H1 (cell line): ENCODE measurements around the gene OR9G4. TPM values are rescaled to one million over a fixed set of nuclear protein-coding genes. Genes with fewer than 3 reads are reported as not detected.
A peak's percentile ranks its signal among the peaks of the same experiment; 100 is the strongest.

ENCODE experiments used
- CTCF ChIA-PET: fragments of 300-600 bp; sonication (Branson Sonifier 250); formaldehyde crosslinking; loops from one replicate; lab custom pipeline; 2021; ENCODE audit not compliant: partially characterized antibody; lab: Charles Lee
- POLR2A ChIA-PET: fragments of 300-600 bp; sonication (Branson Sonifier 250); formaldehyde crosslinking; loops from one replicate; lab custom pipeline; 2021; ENCODE audit warnings: inconsistent platforms; ENCODE audit not compliant: partially characterized antibody; lab: Charles Lee
- DNase-seq, 2 experiments: peaks; one replicate each; pipeline versions ENCODE4 v3.0.0 to v3.0.0-alpha.2; 2010 to 2022; ENCODE audit warnings: low spot score in 2 of 2, low read depth in 1 of 2, mixed read lengths in 1 of 2
- FAIRE-seq: peaks from 2 replicates; lab custom pipeline; 2011; peaks lifted over from hg19 to GRCh38; lab: Jason Lieb, UNC
- H2AFZ ChIP-seq: 2 replicates; pipeline ENCODE4 v1.8.1; 2012; ENCODE audit warnings: low read length, inconsistent platforms
- H2AK5ac ChIP-seq: 2 replicates; pipeline ENCODE4 v1.6.1; 2013; ENCODE audit warnings: low read depth, low read length
- H2BK120ac ChIP-seq: replicated peaks from 2 replicates; pipeline ENCODE3; 2013; ENCODE audit warnings: low read depth, low read length, inconsistent platforms
- H2BK12ac ChIP-seq: 2 replicates; pipeline ENCODE4 v1.6.1; 2013; ENCODE audit warnings: low read depth, low read length
- H2BK15ac ChIP-seq: 2 replicates; pipeline ENCODE4 v1.6.1; 2013; ENCODE audit warnings: low read length
- H2BK20ac ChIP-seq: 2 replicates; pipeline ENCODE4 v1.6.1; 2013; ENCODE audit warnings: low read length
- H2BK5ac ChIP-seq: 2 replicates; pipeline ENCODE4 v1.6.1; 2013; ENCODE audit warnings: low read depth, low read length
- H3K14ac ChIP-seq: 2 replicates; pipeline ENCODE4 v1.6.1; 2013; ENCODE audit warnings: inconsistent platforms; ENCODE audit not compliant: insufficient read length
- H3K18ac ChIP-seq: 2 replicates; pipeline ENCODE4 v1.6.1; 2013; ENCODE audit warnings: low read length; ENCODE audit errors: extremely low read depth
- H3K23ac ChIP-seq: 2 replicates; pipeline ENCODE4 v1.6.1; 2013; ENCODE audit warnings: inconsistent platforms; ENCODE audit not compliant: insufficient read length
- H3K23me2 ChIP-seq: 2 replicates; pipeline ENCODE4 v1.6.1; 2013; ENCODE audit warnings: low read depth, low read length
- H3K27ac ChIP-seq: 2 replicates; pipeline ENCODE4 v1.6.1; 2011; ENCODE audit warnings: low read depth, low read length, inconsistent platforms
- H3K27me3 ChIP-seq, 4 experiments: replicated peaks in 1 of 4; 1 replicate in 1 of 4; 2 replicates in 3 of 4; pipeline versions ENCODE4 v1.6.1 to v1.8.1; 2011 to 2013; ENCODE audit warnings: low read length in 3 of 4, mild to moderate bottlenecking in 3 of 4, inconsistent platforms in 2 of 4, mixed read lengths in 2 of 4, moderate library complexity in 1 of 4; ENCODE audit not compliant: control insufficient read depth in 3 of 4, insufficient read depth in 3 of 4; ENCODE audit errors: extremely low read depth in 1 of 4
- H3K36me3 ChIP-seq, 4 experiments: 2 replicates each; pipeline versions ENCODE4 v1.6.1 to v1.8.1; 2011 to 2013; ENCODE audit warnings: mild to moderate bottlenecking in 4 of 4, low read length in 3 of 4, moderate library complexity in 2 of 4, control low read depth in 1 of 4, inconsistent platforms in 1 of 4; ENCODE audit not compliant: insufficient read depth in 4 of 4, control insufficient read depth in 2 of 4
- H3K4ac ChIP-seq: replicated peaks from 2 replicates; pipeline ENCODE3; 2013; ENCODE audit warnings: low read length, low read depth, mixed read lengths, inconsistent platforms; ENCODE audit not compliant: insufficient read length
- H3K4me1 ChIP-seq, 4 experiments: replicated peaks in 1 of 4; 1 replicate in 1 of 4; 2 replicates in 3 of 4; pipeline versions ENCODE4 v1.6.1 to v1.8.1; 2011 to 2013; ENCODE audit warnings: low read length in 3 of 4, inconsistent platforms in 2 of 4, mixed read lengths in 1 of 4; ENCODE audit not compliant: insufficient read depth in 4 of 4, control insufficient read depth in 3 of 4
- H3K4me2 ChIP-seq, 2 experiments: 2 replicates each; pipeline versions ENCODE4 v1.6.1 to v1.8.1; 2011 to 2013; ENCODE audit warnings: low read depth in 2 of 2, low read length in 2 of 2, control low read depth in 1 of 2, inconsistent platforms in 1 of 2, mild to moderate bottlenecking in 1 of 2; ENCODE audit not compliant: insufficient read depth in 1 of 2
- H3K4me3 ChIP-seq, 4 experiments: fragments of 200-600, 300-600 bp in 1 of 4; sonication (generic), shearing (Covaris generic), sonication (Bioruptor Twin) in 1 of 4; 2 replicates each; pipeline versions ENCODE4 v1.5.1 to v1.8.1; 2011 to 2016; ENCODE audit warnings: low read length in 4 of 4, low read depth in 3 of 4, control low read depth in 2 of 4, inconsistent platforms in 2 of 4, mild to moderate bottlenecking in 2 of 4, mixed read lengths in 1 of 4, moderate library complexity in 1 of 4; ENCODE audit not compliant: insufficient read depth in 2 of 4; ENCODE audit errors: extremely low read depth in 1 of 4
- H3K56ac ChIP-seq: replicated peaks from 2 replicates; pipeline ENCODE3; 2013; ENCODE audit warnings: low read depth, mild to moderate bottlenecking, mixed read lengths, low read length, inconsistent platforms; ENCODE audit not compliant: insufficient read length
- H3K79me1 ChIP-seq: 2 replicates; pipeline ENCODE4 v1.6.1; 2013; ENCODE audit warnings: low read depth, low read length, control low read depth
- H3K79me2 ChIP-seq, 2 experiments: 2 replicates each; pipeline versions ENCODE4 v1.6.1 to v1.8.1; 2012 to 2013; ENCODE audit warnings: low read length in 2 of 2, mild to moderate bottlenecking in 2 of 2, inconsistent platforms in 1 of 2; ENCODE audit not compliant: insufficient read depth in 2 of 2, control insufficient read depth in 1 of 2
- H3K9ac ChIP-seq, 4 experiments: replicated peaks in 1 of 4; 1 replicate in 1 of 4; 2 replicates in 3 of 4; pipeline versions ENCODE4 v1.6.1 to v1.8.1; 2011 to 2013; ENCODE audit warnings: low read depth in 3 of 4, low read length in 3 of 4, control low read depth in 2 of 4, mild to moderate bottlenecking in 2 of 4, moderate library complexity in 2 of 4, inconsistent platforms in 1 of 4; ENCODE audit errors: extremely low read depth in 1 of 4
- H3K9me3 ChIP-seq, 2 experiments: 2 replicates each; pipeline versions ENCODE4 v1.6.1 to v1.8.1; 2012 to 2013; ENCODE audit warnings: mild to moderate bottlenecking in 2 of 2, moderate library complexity in 2 of 2, control low read depth in 1 of 2, inconsistent platforms in 1 of 2, low read depth in 1 of 2, low read length in 1 of 2, mixed read lengths in 1 of 2; ENCODE audit not compliant: insufficient read depth in 2 of 2
- H4K20me1 ChIP-seq, 2 experiments: replicated peaks in 1 of 2; 2 replicates each; pipeline versions ENCODE3 to v1.8.1; 2011 to 2013; ENCODE audit warnings: inconsistent platforms in 2 of 2, low read length in 2 of 2, mild to moderate bottlenecking in 1 of 2; ENCODE audit not compliant: insufficient read depth in 2 of 2, control insufficient read depth in 1 of 2
- H4K5ac ChIP-seq: 2 replicates; pipeline ENCODE4 v1.6.1; 2013; ENCODE audit warnings: low read length, low read depth, mixed read lengths, inconsistent platforms; ENCODE audit not compliant: insufficient read length
- H4K8ac ChIP-seq: 2 replicates; pipeline ENCODE4 v1.8.0; 2013; ENCODE audit warnings: mild to moderate bottlenecking, moderate library complexity, low read length, inconsistent platforms; ENCODE audit not compliant: insufficient read depth; ENCODE audit errors: extremely low read depth
- H4K91ac ChIP-seq: replicated peaks from 2 replicates; pipeline ENCODE3; 2013; ENCODE audit warnings: low read length, mixed read lengths, inconsistent platforms; ENCODE audit not compliant: insufficient read length
- CBX5 ChIP-seq: fragments of 300-800, 300-1000 bp; sonication (generic); IDR thresholded peaks from 2 replicates; pipeline ENCODE4 v1.7.1; 2016; ENCODE audit warnings: antibody characterized with exemption, low read length, low read depth
- EP300 ChIP-seq, 2 experiments: IDR thresholded peaks; 1 replicate in 1 of 2; 2 replicates in 1 of 2; pipeline ENCODE4 v1.6.1; 2011 to 2012; ENCODE audit warnings: low read depth in 2 of 2, low read length in 2 of 2, mild to moderate bottlenecking in 2 of 2, borderline replicate concordance in 1 of 2, inconsistent platforms in 1 of 2, moderate library complexity in 1 of 2
- HDAC2 ChIP-seq, 2 experiments: fragments of 300-600 bp in 1 of 2; sonication (generic) in 1 of 2; IDR thresholded peaks; 2 replicates each; pipeline ENCODE4 v1.6.1; 2011 to 2012; ENCODE audit warnings: low read depth in 2 of 2, low read length in 2 of 2, mild to moderate bottlenecking in 2 of 2, moderate library complexity in 2 of 2, borderline replicate concordance in 1 of 2, inconsistent platforms in 1 of 2
- KDM1A ChIP-seq: fragments of 200-600, 300-600 bp; sonication (generic); IDR thresholded peaks from 2 replicates; pipeline ENCODE4 v1.7.1; 2016; ENCODE audit warnings: mild to moderate bottlenecking, low read length, borderline replicate concordance
- NRF1 ChIP-seq: IDR thresholded peaks from 2 replicates; pipeline ENCODE4 v1.6.1; 2011; ENCODE audit warnings: mild to moderate bottlenecking, low read depth, low read length, improper control_type of control experiment
- RXRA ChIP-seq: IDR thresholded peaks from 2 replicates; pipeline ENCODE4 v1.6.1; 2011; ENCODE audit warnings: low read depth, mild to moderate bottlenecking, low read length, moderate library complexity; ENCODE audit not compliant: insufficient read depth
- SIRT6 ChIP-seq: IDR thresholded peaks from one replicate; pipeline ENCODE4 v1.7.1; 2012; ENCODE audit warnings: low read length, inconsistent platforms
- SIX5 ChIP-seq: IDR thresholded peaks from 2 replicates; pipeline ENCODE4 v1.6.1; 2011; ENCODE audit warnings: mild to moderate bottlenecking, low read depth, low read length
- WGBS, 2 experiments: shearing (Covaris generic) in 1 of 2; methylation state at CpG; one replicate each; pipeline versions ENCODE4 v1.1.6 to v1.1.7; 2013 to 2015; ENCODE audit warnings: low lambda C conversion rate in 2 of 2, mixed read lengths in 2 of 2, inconsistent platforms in 1 of 2, low coverage in 1 of 2, missing lambda C conversion rate in 1 of 2; ENCODE audit not compliant: insufficient replicate concordance in 2 of 2, insufficient coverage in 1 of 2, insufficient read length in 1 of 2; ENCODE audit errors: extremely low coverage in 1 of 2, missing lambda C conversion rate in 1 of 2; 5-methylcytosine and 5-hydroxymethylcytosine counted together
- polyA plus RNA-seq, 7 experiments: library from polyadenylated mRNA; depleted of rRNA in 3 of 7; stranded (reverse) in 5 of 7; unstranded in 2 of 7; fragments of >200 nt in 5 of 7; fragments of 200-250 nt in 2 of 7; gene quantifications; 1 replicate in 5 of 7; 2 replicates in 1 of 7; 4 replicates in 1 of 7; pipeline versions ENCODE4 v1.2.1 to v1.2.3, GENCODE V29; 2011 to 2013; ENCODE audit warnings: missing spikeins in 2 of 7, mixed read lengths in 2 of 7
- total RNA-seq: library from RNA; stranded (reverse); fragmentation: NEBNext Ultra II Directional; extraction: Animal tissue kit (Norgen Biotek cat#: 25700); gene quantifications from 2 replicates; pipeline ENCODE4 v1.2.1, GENCODE V29; 2021

The OR9G4 gene
- total and polyA plus RNA-seq, 2 of the 8 experiments (the other 6 are each of a cell fraction or from before 2014, with no cell fraction given) = not detected

DNA sequence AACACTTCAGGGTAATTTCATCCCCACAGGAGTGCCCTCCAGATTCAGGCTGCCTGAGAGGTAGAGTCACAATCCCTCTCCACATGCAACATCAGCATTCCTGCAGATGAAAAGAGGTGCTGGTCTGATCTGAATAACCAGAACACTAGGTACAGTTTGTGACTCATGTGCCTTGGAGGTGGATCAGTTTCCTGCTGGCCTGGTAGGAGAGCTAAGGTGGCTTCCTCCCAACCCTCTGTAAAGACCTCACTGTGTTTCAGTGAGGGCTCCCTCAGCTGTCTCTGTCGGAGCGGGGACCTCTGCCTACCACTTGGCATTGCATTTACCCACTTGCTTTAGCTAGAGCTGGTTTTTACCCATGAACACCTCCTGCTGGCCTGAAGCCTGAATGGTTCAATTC, 42.0 kb downstream of the OR9G4 start:
- no peak overlapping the region for H2AK5ac ChIP-seq
- no peak overlapping the region for H3K4me3 ChIP-seq
- no peaks in the 10 kb centered on the region for H3K36me3 ChIP-seq
- no peak for FAIRE-seq
- H3K4me2 ChIP-seq = no peak overlapping the region
- H3K79me2 ChIP-seq = no peaks in the 10 kb centered on the region
- H2AFZ ChIP-seq = peak overlapping the region; percentile 3; the same call in 1 of the 2 replicates
- no peaks in the 10 kb centered on the region for H3K23me2 ChIP-seq
- H3K9ac ChIP-seq = no peak overlapping the region
- no peak overlapping the region for H3K14ac ChIP-seq
- DNase-seq = no peak
- no peak overlapping the region for H2BK15ac ChIP-seq
- H3K9me3 ChIP-seq = 0 out of 4 replicates have a peak, but pooled peaks cover 0 to 3% of the 10 kb centered on the region in 2 experiments
- H4K5ac ChIP-seq = no peak overlapping the region
- 71% methylated on average over 2 of the region's 2 CpGs; no CpG with 5 or more reads in 1 of the 2 experiments for WGBS, 2 experiments
- no peaks in the 10 kb centered on the region for H3K79me1 ChIP-seq
- H2BK120ac ChIP-seq = no peak overlapping the region
- no peak overlapping the region for H4K91ac ChIP-seq
- no peak overlapping the region for H3K4ac ChIP-seq
- no peaks in the 10 kb centered on the region for H3K4me1 ChIP-seq
- no peak overlapping the region for H2BK5ac ChIP-seq
- no peaks in the 10 kb centered on the region for H3K27me3 ChIP-seq
- H3K27ac ChIP-seq = no peak overlapping the region
- H2BK20ac ChIP-seq = no peak overlapping the region
- H3K23ac ChIP-seq = no peak overlapping the region
- no peak overlapping the region for H3K56ac ChIP-seq
- CTCF ChIA-PET = interaction anchor here (1.1 to 1.5 kb wide), 3 partner anchors 9 to 92 kb away, joined by 3 read pairs; partner anchors contain the start of gene OR5M1
- no peak overlapping the region for H3K18ac ChIP-seq
- POLR2A ChIA-PET = no interaction called here
- no peaks in the 10 kb centered on the region for H4K20me1 ChIP-seq
- H2BK12ac ChIP-seq = no peak overlapping the region
- H4K8ac ChIP-seq = no peak overlapping the region; the same call in 1 of the 2 replicates
- TF ChIP-seq SIX5 (no peak), HDAC2 (IDR thresholded peaks at IDR 0.05; ENCODE audit: borderline replicate concordance in 1 of 2, low read depth in 2 of 2, low read length in 2 of 2) (no peak), NRF1 (no peak), KDM1A (no peak), EP300 (IDR thresholded peaks at IDR 0.05; ENCODE audit: borderline replicate concordance in 1 of 2, low read depth in 2 of 2, low read length in 2 of 2) (no peak), SIRT6 (no peak), RXRA (no peak), CBX5 (no peak)
